HG03196 (cell line): ENCODE data around the gene CNTNAP1.
A peak's percentile ranks its signal among the peaks of the same experiment; 100 is the strongest.

ENCODE experiments used
- ATAC-seq: cut with Tn5 transposase; IDR thresholded peaks from one replicate; pipeline ENCODE4 v1.9.1; 2021; ENCODE audit not compliant: unreplicated experiment

CNTNAP1 gene

GRCh38 chr17:42670789-42671657, 11.3 kb upstream of the CNTNAP1 start:
- ATAC-seq: no peak

- no peak for ATAC-seq
Observed at GRCh38 chr17:42672038-42672437, 10.3 kb upstream of the CNTNAP1 start.

GRCh38 chr17:42673266-42673884, 9.0 kb upstream of the CNTNAP1 start:
- no peak for ATAC-seq

GRCh38 chr17:42673885-42674754, 8.2 kb upstream of the CNTNAP1 start:
- no peak for ATAC-seq

GRCh38 chr17:42674755-42675347, 7.5 kb upstream of the CNTNAP1 start:
- no peak for ATAC-seq

- no peak for ATAC-seq
Observed at GRCh38 chr17:42675348-42675964, 6.9 kb upstream of the CNTNAP1 start.

GRCh38 chr17:42675965-42676423, 6.3 kb upstream of the CNTNAP1 start:
- ATAC-seq: no peak

- no peak for ATAC-seq
Observed at GRCh38 chr17:42676424-42677011, 5.8 kb upstream of the CNTNAP1 start, which contains the start of gene PLEKHH3. PLEKHH3 (minus strand) TSS chr17:42676994; CDS start chr17:42676563, 431 bp downstream.

GRCh38 chr17:42677012-42677857, 5.1 kb upstream of the CNTNAP1 start:
- peak; percentile 59 for ATAC-seq

GRCh38 chr17:42677921-42678781, 4.2 kb upstream of the CNTNAP1 start:
- ATAC-seq: peak; percentile 27

GRCh38 chr17:42678951-42679491, 3.3 kb upstream of the CNTNAP1 start:
- ATAC-seq: no peak

GRCh38 chr17:42679492-42680330, 2.6 kb upstream of the CNTNAP1 start:
- no peak for ATAC-seq

GRCh38 chr17:42680331-42680808, 2.0 kb upstream of the CNTNAP1 start:
- no peak for ATAC-seq

- ATAC-seq: no peak
Observed at GRCh38 chr17:42682722-42683403, 532 bp downstream of the CNTNAP1 start.

GRCh38 chr17:42683407-42684034, 1.2 kb downstream of the CNTNAP1 start:
- no peak for ATAC-seq
